ENCODE results near the gene AUTS2.

AUTS2 gene

GRCh38 chr7:70582927-70583895, 984.9 kb downstream of the AUTS2 start:
- no peaks in the 10 kb centered on the region for H3K4me1 ChIP-seq (ENCODE audit: insufficient read depth, low read length, severe bottlenecking)

GRCh38 chr7:70583965-70584883, 985.9 kb downstream of the AUTS2 start:
- no peak overlapping the region for H3K4me3 ChIP-seq (ENCODE audit: low read depth, low read length, poor library complexity, severe bottlenecking)
- H3K79me2 ChIP-seq (ENCODE audit: insufficient read depth, low read length) = no peaks in the 10 kb centered on the region
- TF ChIP-seq EZH2 (IDR thresholded peaks at IDR 0.05; ENCODE audit: borderline replicate concordance, low read length) (no peak), CTCF (IDR thresholded peaks at IDR 0.05; ENCODE audit: low read length) (no peak)
- H3K27ac ChIP-seq (ENCODE audit: low read depth, low read length, poor library complexity, severe bottlenecking) = no peak overlapping the region
- no peaks in the 10 kb centered on the region for H4K20me1 ChIP-seq (ENCODE audit: insufficient read depth, low read length)
- no peaks in the 10 kb centered on the region for H3K36me3 ChIP-seq (ENCODE audit: insufficient read depth, low read length)
- no peaks in the 10 kb centered on the region for H3K4me1 ChIP-seq (ENCODE audit: insufficient read depth, low read length, severe bottlenecking)
- H2AFZ ChIP-seq (ENCODE audit: low read length) = no peak overlapping the region
- no peaks in the 10 kb centered on the region for H3K9me3 ChIP-seq (ENCODE audit: low read length)
- no peak overlapping the region for H3K9ac ChIP-seq (ENCODE audit: low read length)
- H3F3A ChIP-seq (ENCODE audit: insufficient read depth, low read length) = no peaks in the 10 kb centered on the region
- H3K4me2 ChIP-seq (ENCODE audit: low read length) = no peak overlapping the region
- no peaks in the 10 kb centered on the region for H3K9me2 ChIP-seq (ENCODE audit: low read depth, low read length)
- no peaks in the 10 kb centered on the region for H3K27me3 ChIP-seq (ENCODE audit: insufficient read depth, low read length)

More at GRCh38 chr7:70582927-70583895, 984.9 kb downstream of the AUTS2 start:
- Histone ChIP-seq H3K27me3 (ENCODE audit: insufficient read depth, low read length) (no peaks in the 10 kb centered on the region), H2AFZ (ENCODE audit: low read length) (no peak overlapping the region), H3K9me3 (ENCODE audit: low read length) (no peaks in the 10 kb centered on the region), H3K9ac (ENCODE audit: low read length) (no peak overlapping the region), H3K4me3 (ENCODE audit: low read depth, low read length, poor library complexity, severe bottlenecking) (no peak overlapping the region), H4K20me1 (ENCODE audit: insufficient read depth, low read length) (no peaks in the 10 kb centered on the region), H3K9me2 (ENCODE audit: low read depth, low read length) (no peaks in the 10 kb centered on the region), H3K79me2 (ENCODE audit: insufficient read depth, low read length) (no peaks in the 10 kb centered on the region), H3K36me3 (ENCODE audit: insufficient read depth, low read length) (no peaks in the 10 kb centered on the region), H3K4me2 (ENCODE audit: low read length) (no peak overlapping the region), H3K27ac (ENCODE audit: low read depth, low read length, poor library complexity, severe bottlenecking) (no peak overlapping the region), H3F3A (ENCODE audit: insufficient read depth, low read length) (no peaks in the 10 kb centered on the region)
- no peak for TF ChIP-seq CTCF (IDR thresholded peaks at IDR 0.05; ENCODE audit: low read length)
- TF ChIP-seq EZH2 (IDR thresholded peaks at IDR 0.05; ENCODE audit: borderline replicate concordance, low read length) = no peak

- TF ChIP-seq CTCF (IDR thresholded peaks at IDR 0.05; ENCODE audit: low read length) = peak; percentile 44; the same call in 1 of the 2 replicates
- TF ChIP-seq EZH2 (IDR thresholded peaks at IDR 0.05; ENCODE audit: borderline replicate concordance, low read length) = no peak
- Histone ChIP-seq H4K20me1 (ENCODE audit: insufficient read depth, low read length) (no peaks in the 10 kb centered on the region), H3K79me2 (ENCODE audit: insufficient read depth, low read length) (no peaks in the 10 kb centered on the region), H3K4me1 (ENCODE audit: insufficient read depth, low read length, severe bottlenecking) (no peaks in the 10 kb centered on the region), H3K36me3 (ENCODE audit: insufficient read depth, low read length) (no peaks in the 10 kb centered on the region), H3K4me3 (ENCODE audit: low read depth, low read length, poor library complexity, severe bottlenecking) (no peak overlapping the region), H3K4me2 (ENCODE audit: low read length) (no peak overlapping the region), H3F3A (ENCODE audit: insufficient read depth, low read length) (no peaks in the 10 kb centered on the region), H3K9ac (ENCODE audit: low read length) (no peak overlapping the region), H2AFZ (ENCODE audit: low read length) (no peak overlapping the region), H3K9me3 (ENCODE audit: low read length) (no peaks in the 10 kb centered on the region), H3K9me2 (ENCODE audit: low read depth, low read length) (no peaks in the 10 kb centered on the region), H3K27me3 (ENCODE audit: insufficient read depth, low read length) (no peaks in the 10 kb centered on the region), H3K27ac (ENCODE audit: low read depth, low read length, poor library complexity, severe bottlenecking) (no peak overlapping the region)
These were observed 986.8 kb downstream of the AUTS2 start for GRCh38 chr7:70585071-70585470.

Data from OCI-LY1 (cell line).